Neural cell (in vitro differentiated cells): ENCODE results near the gene GALNT10. TPM values are rescaled to one million over a fixed set of nuclear protein-coding genes. Genes with fewer than 3 reads are reported as not detected.

Source experiments
- H2AFZ ChIP-seq: fragments of 200-600, 300-800 bp; sonication (generic), shearing (Covaris generic); 2 replicates; pipeline ENCODE4 v1.6.0; 2014; ENCODE audit warnings: low read depth, mild to moderate bottlenecking, antibody characterized with exemption, low read length, moderate library complexity
- H3F3A ChIP-seq: fragments of 200-600 bp; shearing (Covaris generic); 2 replicates; pipeline ENCODE4 v1.6.1; 2016; ENCODE audit warnings: mild to moderate bottlenecking, moderate library complexity, mixed read lengths, antibody characterized with exemption, low read length; ENCODE audit not compliant: insufficient read depth, poor library complexity, severe bottlenecking
- H3K27ac ChIP-seq: fragments of 200-600, 300-800 bp; sonication (generic), shearing (Covaris generic); 2 replicates; pipeline ENCODE4 v1.5.1; 2014; ENCODE audit warnings: mild to moderate bottlenecking, low read length, moderate library complexity
- H3K27me3 ChIP-seq: fragments of 300-800, 200-600 bp; sonication (generic), shearing (Covaris generic); 2 replicates; pipeline ENCODE4 v1.6.0; 2014; ENCODE audit warnings: mild to moderate bottlenecking, low read depth, low read length, moderate library complexity; ENCODE audit not compliant: insufficient read depth
- H3K36me3 ChIP-seq: fragments of 300-800, 200-600 bp; sonication (generic), shearing (Covaris generic); 2 replicates; pipeline ENCODE4 v1.5.1; 2014; ENCODE audit warnings: mild to moderate bottlenecking, antibody characterized with exemption, low read length, moderate library complexity; ENCODE audit not compliant: insufficient read depth
- H3K4me2 ChIP-seq: fragments of 300-800, 200-600 bp; sonication (generic), shearing (Covaris generic); 2 replicates; pipeline ENCODE4 v1.6.0; 2014; ENCODE audit warnings: mild to moderate bottlenecking, low read length
- H3K4me3 ChIP-seq: fragments of 300-800, 200-600 bp; sonication (generic), shearing (Covaris generic); 2 replicates; pipeline ENCODE4 v1.5.1; 2014; ENCODE audit warnings: mild to moderate bottlenecking, low read length, moderate library complexity
- H3K79me2 ChIP-seq: fragments of 200-600 bp; shearing (Covaris generic); replicated peaks from 2 replicates; pipeline ENCODE4 v1.6.0; 2014; ENCODE audit warnings: mild to moderate bottlenecking, low read length, moderate library complexity; ENCODE audit not compliant: insufficient read depth
- H3K9ac ChIP-seq: fragments of 300-800, 200-600 bp; sonication (generic), shearing (Covaris generic); 2 replicates; pipeline ENCODE4 v1.6.1; 2016; ENCODE audit warnings: mild to moderate bottlenecking, low read length, mixed read lengths
- H3K9me2 ChIP-seq: fragments of 200-600 bp; shearing (Covaris generic); 2 replicates; pipeline ENCODE4 v1.6.1; 2016; ENCODE audit warnings: mild to moderate bottlenecking, low read length, mixed read lengths; ENCODE audit not compliant: insufficient read depth
- H3K9me3 ChIP-seq: fragments of 200-600, 300-800 bp; sonication (generic), shearing (Covaris generic); 2 replicates; pipeline ENCODE4 v1.6.1; 2016; ENCODE audit warnings: mild to moderate bottlenecking, mixed run types, low read length, moderate library complexity, mixed read lengths
- H4K20me1 ChIP-seq: fragments of 200-600 bp; shearing (Covaris generic); 2 replicates; pipeline ENCODE4 v1.6.1; 2016; ENCODE audit warnings: mild to moderate bottlenecking, mixed run types; ENCODE audit not compliant: insufficient read depth
- CTCF ChIP-seq: fragments of 450-650 bp; IDR thresholded peaks from 2 replicates; pipeline ENCODE4 v1.5.1; 2014; ENCODE audit warnings: antibody characterized with exemption, mild to moderate bottlenecking, moderate library complexity; ENCODE audit not compliant: poor library complexity, severe bottlenecking
- EP300 ChIP-seq: fragments of 450-650 bp; conservative IDR thresholded peaks from 2 replicates; pipeline ENCODE4 v1.6.1; 2014; ENCODE audit warnings: antibody characterized with exemption, mild to moderate bottlenecking, moderate library complexity; ENCODE audit not compliant: poor library complexity, severe bottlenecking
- EZH2 ChIP-seq: fragments of 200-600, 300-800 bp; shearing (Covaris generic), sonication (generic); IDR thresholded peaks from 2 replicates; pipeline ENCODE4 v1.6.1; 2014; ENCODE audit warnings: antibody characterized with exemption, low read length, borderline replicate concordance, mild to moderate bottlenecking; ENCODE audit not compliant: insufficient read depth, poor library complexity, severe bottlenecking
- MXI1 ChIP-seq: fragments of 450-650 bp; conservative IDR thresholded peaks from 2 replicates; pipeline ENCODE4 v1.6.1; 2014; ENCODE audit warnings: antibody characterized with exemption, mild to moderate bottlenecking; ENCODE audit not compliant: poor library complexity, severe bottlenecking
- POLR2AphosphoS5 ChIP-seq: IDR thresholded peaks from 2 replicates; pipeline ENCODE4 v1.6.1; 2012
- RAD21 ChIP-seq: fragments of 450-650 bp; conservative IDR thresholded peaks from 2 replicates; pipeline ENCODE4 v1.6.1; 2014; ENCODE audit warnings: antibody characterized with exemption, mild to moderate bottlenecking, moderate library complexity
- REST ChIP-seq: IDR thresholded peaks from 2 replicates; pipeline ENCODE4 v1.6.1; 2012; ENCODE audit warnings: borderline replicate concordance
- SMC3 ChIP-seq: fragments of 450-650 bp; conservative IDR thresholded peaks from 2 replicates; pipeline ENCODE4 v1.6.1; 2014; ENCODE audit warnings: antibody characterized with exemption, mild to moderate bottlenecking, moderate library complexity; ENCODE audit not compliant: poor library complexity
- TAF1 ChIP-seq: IDR thresholded peaks from 2 replicates; pipeline ENCODE4 v1.6.1; 2012; ENCODE audit warnings: low read depth
- polyA plus RNA-seq: library from polyadenylated mRNA; depleted of rRNA; stranded (reverse); fragments of >200 nt; gene quantifications from 2 replicates; pipeline ENCODE4 v1.2.3, GENCODE V29; 2014

GALNT10 gene
- polyA plus RNA-seq, 1 donor from 2014 or later = 3.1 TPM

GRCh38 chr5:154236011-154236410 lies 45.5 kb downstream of the GALNT10 start:
- no peak overlapping the region for H3K4me2 ChIP-seq
- no peaks in the 10 kb centered on the region for H3F3A ChIP-seq
- H3K79me2 ChIP-seq = no peaks in the 10 kb centered on the region
- no peaks in the 10 kb centered on the region for H3K27me3 ChIP-seq
- H3K27ac ChIP-seq = no peak overlapping the region
- H3K9ac ChIP-seq = no peak overlapping the region
- H2AFZ ChIP-seq = no peak overlapping the region
- H3K4me3 ChIP-seq = no peak overlapping the region
- TF ChIP-seq MXI1 (no peak), TAF1 (no peak), CTCF (no peak), REST (no peak), RAD21 (no peak), POLR2AphosphoS5 (no peak), EP300 (no peak), SMC3 (no peak), EZH2 (no peak)
- no peaks in the 10 kb centered on the region for H3K36me3 ChIP-seq
- no peaks in the 10 kb centered on the region for H3K9me2 ChIP-seq
- H4K20me1 ChIP-seq = no peaks in the 10 kb centered on the region
- H3K9me3 ChIP-seq = no peaks in the 10 kb centered on the region

- no peaks in the 10 kb centered on the region for H3K79me2 ChIP-seq
- H4K20me1 ChIP-seq = no peaks in the 10 kb centered on the region
- H3F3A ChIP-seq = no peaks in the 10 kb centered on the region
- TF ChIP-seq RAD21 = no peak
- H2AFZ ChIP-seq = no peak overlapping the region
- no peaks in the 10 kb centered on the region for H3K9me3 ChIP-seq
- H3K27me3 ChIP-seq = no peaks in the 10 kb centered on the region
- H3K9ac ChIP-seq = no peak overlapping the region
- no peak overlapping the region for H3K4me3 ChIP-seq
- no peak overlapping the region for H3K4me2 ChIP-seq
- no peaks in the 10 kb centered on the region for H3K9me2 ChIP-seq
- H3K27ac ChIP-seq = no peak overlapping the region
- H3K36me3 ChIP-seq = no peaks in the 10 kb centered on the region
Observed at GRCh38 chr5:154236536-154237375, 46.2 kb downstream of the GALNT10 start.
